DND-41 (cell line): ENCODE measurements around the gene PRSS27.
A peak's percentile ranks its signal among the peaks of the same experiment; 100 is the strongest.
"Not testable (repeated sequence)": the region's sequence is repeated elsewhere in the genome, so short reads cannot be mapped to it uniquely, and the experiment has no call there.

Source experiments
- ATAC-seq: fragments of 200-7000 bp; cut with Tn5 transposase; 3 replicates; pipeline ENCODE4 v1.9.1; 2021; ENCODE audit warnings: low read depth; ENCODE audit not compliant: insufficient read depth
- DNase-seq: peaks from one replicate; pipeline ENCODE4 v3.0.0-alpha.2; 2020
- H2AFZ ChIP-seq: 2 replicates; pipeline ENCODE4 v1.6.0; 2012; ENCODE audit warnings: low read depth, low read length
- H3K27ac ChIP-seq: 2 replicates; pipeline ENCODE4 v1.5.1; 2012; ENCODE audit warnings: low read length, inconsistent platforms
- H3K27me3 ChIP-seq: fragments of 200-600 bp; sonication (generic); 2 replicates; pipeline ENCODE4 v1.6.0; 2012; ENCODE audit warnings: low read length, mild to moderate bottlenecking, inconsistent platforms; ENCODE audit not compliant: insufficient read depth, poor library complexity
- H3K36me3 ChIP-seq: 2 replicates; pipeline ENCODE4 v1.5.1; 2012; ENCODE audit warnings: low read length, inconsistent platforms; ENCODE audit not compliant: insufficient read depth
- H3K4me1 ChIP-seq: 2 replicates; pipeline ENCODE4 v1.5.1; 2012; ENCODE audit warnings: mild to moderate bottlenecking, low read length; ENCODE audit not compliant: insufficient read depth
- H3K4me2 ChIP-seq: 2 replicates; pipeline ENCODE4 v1.6.0; 2012; ENCODE audit warnings: mild to moderate bottlenecking, moderate library complexity, low read length, inconsistent platforms; ENCODE audit not compliant: insufficient read depth
- H3K4me3 ChIP-seq, 2 experiments: fragments of 200-600 bp in 1 of 2; shearing (Covaris generic) in 1 of 2; 2 replicates each; pipeline ENCODE4 v1.5.1; 2012 to 2016; ENCODE audit warnings: inconsistent platforms in 2 of 2, low read length in 2 of 2, mild to moderate bottlenecking in 2 of 2, low read depth in 1 of 2, moderate library complexity in 1 of 2
- H3K79me2 ChIP-seq: 2 replicates; pipeline ENCODE4 v1.6.0; 2012; ENCODE audit warnings: low read length, inconsistent platforms; ENCODE audit not compliant: insufficient read depth
- H3K9ac ChIP-seq: 2 replicates; pipeline ENCODE4 v1.6.0; 2012; ENCODE audit warnings: low read depth, mild to moderate bottlenecking, inconsistent platforms, low read length, moderate library complexity
- H3K9me3 ChIP-seq: 2 replicates; pipeline ENCODE4 v1.5.1; 2012; ENCODE audit warnings: low read length, moderate library complexity, mild to moderate bottlenecking, inconsistent platforms; ENCODE audit not compliant: insufficient read depth, severe bottlenecking
- H4K20me1 ChIP-seq: 2 replicates; pipeline ENCODE4 v1.6.0; 2012; ENCODE audit warnings: low read length; ENCODE audit not compliant: insufficient read depth
- CTCF ChIP-seq: IDR thresholded peaks from 2 replicates; pipeline ENCODE4 v1.5.1; 2012; ENCODE audit warnings: borderline replicate concordance, low read length, moderate library complexity, mild to moderate bottlenecking; ENCODE audit not compliant: poor library complexity, severe bottlenecking; ENCODE audit errors: extremely low read depth
- EZH2 ChIP-seq: IDR thresholded peaks from 3 replicates; pipeline ENCODE4 v1.6.1; 2012; ENCODE audit warnings: borderline replicate concordance, low read depth, mild to moderate bottlenecking, moderate library complexity, low read length, inconsistent platforms; ENCODE audit not compliant: severe bottlenecking

PRSS27 gene

GRCh38 chr16:2724816-2725348 is 4.9 kb upstream of the PRSS27 start:
- Histone ChIP-seq H2AFZ (no peak overlapping the region), H3K4me2 (no peak overlapping the region), H3K36me3 (no peaks in the 10 kb centered on the region), H3K4me3 (no peak overlapping the region), H3K4me1 (peaks cover 19% of the 10 kb centered on the region), H3K79me2 (no peaks in the 10 kb centered on the region), H3K9ac (no peak overlapping the region), H3K9me3 (no peaks in the 10 kb centered on the region), H4K20me1 (no peaks in the 10 kb centered on the region), H3K27me3 (peaks cover 5% of the 10 kb centered on the region), H3K27ac (no peak overlapping the region)
- ATAC-seq (no peak), DNase-seq (no peak)
- TF ChIP-seq EZH2 = no peak
- no peak for TF ChIP-seq CTCF

GRCh38 chr16:2724088-2724676 is 4.2 kb upstream of the PRSS27 start:
- H4K20me1 ChIP-seq = no peaks in the 10 kb centered on the region
- H3K27me3 ChIP-seq = peaks cover 5% of the 10 kb centered on the region
- H3K9me3 ChIP-seq = no peaks in the 10 kb centered on the region
- H3K36me3 ChIP-seq = no peaks in the 10 kb centered on the region
- TF ChIP-seq EZH2 = no peak
- no peak for TF ChIP-seq CTCF
- H3K4me3 ChIP-seq = no peak overlapping the region
- no peaks in the 10 kb centered on the region for H3K79me2 ChIP-seq
- H3K9ac ChIP-seq = no peak overlapping the region
- DNase-seq (no peak), ATAC-seq (no peak)
- H3K4me1 ChIP-seq = peaks cover 24% of the 10 kb centered on the region
- no peak overlapping the region for H3K4me2 ChIP-seq
- peak overlapping the region; percentile 39; the same call in 1 of the 2 replicates for H2AFZ ChIP-seq
- no peak overlapping the region for H3K27ac ChIP-seq

- H4K20me1 ChIP-seq, H3K36me3 ChIP-seq, H3K79me2 ChIP-seq, H3K27me3 ChIP-seq, DNase-seq, ATAC-seq, H3K9me3 ChIP-seq: not testable (repeated sequence)
- peak overlapping the region; percentile 88 for H3K9ac ChIP-seq
- H3K4me1 ChIP-seq = peaks cover 24% of the 10 kb centered on the region
- H3K27ac ChIP-seq = peak overlapping the region; percentile 76
- H3K4me3 ChIP-seq = peak overlapping the region; percentile 63 to 74
- peak overlapping the region; percentile 90 for H3K4me2 ChIP-seq
- peak overlapping the region; percentile 95 for H2AFZ ChIP-seq
These were observed 1.7 kb upstream of the PRSS27 start for GRCh38 chr16:2721634-2722173.
